SHP77 treated with DMSO at 0.1 percent for 48 hours (cell line): ENCODE data around the gene MST1R.

Experiments used
- DNase-seq: peaks from one replicate; lab custom pipeline; 2025; lab: John Stamatoyannopoulos, UW

The MST1R gene

GRCh38 chr3:49877716-49878115, 26.0 kb downstream of the MST1R start:
- no peak for DNase-seq

- no peak for DNase-seq
These were observed 27.1 kb downstream of the MST1R start for GRCh38 chr3:49876567-49876966.

- DNase-seq = no peak
These were observed 30.1 kb downstream of the MST1R start for GRCh38 chr3:49873623-49874022.

GRCh38 chr3:49872801-49873281, 30.8 kb downstream of the MST1R start:
- DNase-seq = no peak

- DNase-seq = no peak
These were observed 32.0 kb downstream of the MST1R start for GRCh38 chr3:49871531-49872153.

GRCh38 chr3:49869525-49870126, 34.0 kb downstream of the MST1R start, which contains the start of gene CAMKV:
Gene CAMKV (minus strand): TSS chr3:49869906. CDS start chr3:49862388, 7,518 bp downstream.
- no peak for DNase-seq

- DNase-seq = no peak
These were observed 34.7 kb downstream of the MST1R start for GRCh38 chr3:49868862-49869466.

- no peak for DNase-seq
These were observed 35.8 kb downstream of the MST1R start for GRCh38 chr3:49867871-49868321.

GRCh38 chr3:49867400-49867799, 36.3 kb downstream of the MST1R start:
- no peak for DNase-seq

- DNase-seq = no peak
These were observed 38.4 kb downstream of the MST1R start for GRCh38 chr3:49865198-49865784.

- DNase-seq = no peak
These were observed 39.2 kb downstream of the MST1R start for GRCh38 chr3:49864505-49864904.

GRCh38 chr3:49859576-49860305, 43.9 kb downstream of the MST1R start:
- DNase-seq = no peak

GRCh38 chr3:49856181-49857005, 47.3 kb downstream of the MST1R start, which contains the start of gene TRAIP:
Gene TRAIP (minus strand): TSS chr3:49856564. CDS start chr3:49856453, 111 bp downstream.
- peak; percentile 79 for DNase-seq

GRCh38 chr3:49855662-49856061, 48.0 kb downstream of the MST1R start:
- DNase-seq = no peak

GRCh38 chr3:49845694-49846093, 58.0 kb downstream of the MST1R start:
- no peak for DNase-seq

GRCh38 chr3:49844464-49845183, 59.0 kb downstream of the MST1R start:
- DNase-seq = no peak

- DNase-seq = no peak
These were observed 60.7 kb downstream of the MST1R start for GRCh38 chr3:49842843-49843517.

- DNase-seq = no peak
These were observed 61.9 kb downstream of the MST1R start for GRCh38 chr3:49841806-49842205.

GRCh38 chr3:49841126-49841696, 62.5 kb downstream of the MST1R start:
- DNase-seq = peak; percentile 3

- DNase-seq = no peak
These were observed 63.3 kb downstream of the MST1R start for GRCh38 chr3:49840388-49840787.
